Sigmoid colon (tissue), 7 donors: ENCODE measurements around the gene GSTA4. TPM values are rescaled to one million over a fixed set of nuclear protein-coding genes. Genes with fewer than 3 reads are reported as not detected.

Experiments used
- DNase-seq: peaks from one replicate; pipeline ENCODE4 v3.0.0-alpha.2; 2019
- H3K27ac ChIP-seq, 4 donors: fragments of 200-600 bp; sonication (generic); one replicate each; pipeline ENCODE4 v1.5.1; 2016 to 2019; ENCODE audit warnings: mild to moderate bottlenecking in 1 of 4
- H3K27me3 ChIP-seq, 3 donors: fragments of 200-600 bp; sonication (generic); one replicate each; pipeline ENCODE4 v1.5.1; 2019; ENCODE audit warnings: mild to moderate bottlenecking in 1 of 3
- H3K36me3 ChIP-seq, 4 donors: fragments of 200-600 bp; sonication (generic); one replicate each; pipeline ENCODE4 v1.5.1; 2016 to 2019
- H3K4me1 ChIP-seq, 4 donors: fragments of 200-600 bp; sonication (generic); one replicate each; pipeline ENCODE4 v1.5.1; 2017 to 2019
- H3K4me3 ChIP-seq, 4 donors: fragments of 200-600 bp; sonication (generic); one replicate each; pipeline ENCODE4 v1.5.1; 2017 to 2019; ENCODE audit warnings: mild to moderate bottlenecking in 2 of 4, moderate library complexity in 1 of 4
- H3K9me3 ChIP-seq, 4 donors: fragments of 200-600 bp in 3 of 4; sonication (generic) in 3 of 4; one replicate each; pipeline versions ENCODE4 v1.5.1 to v1.6.1; 2013 to 2019
- EP300 ChIP-seq, 4 donors: sonication (generic); formaldehyde crosslinking; IDR thresholded peaks; one replicate each; pipeline ENCODE4 v1.6.1; 2017; ENCODE audit warnings: antibody characterized with exemption in 4 of 4
- POLR2A ChIP-seq, 2 donors: fragments of 450-650 bp; IDR thresholded peaks; one replicate each; pipeline ENCODE4 v1.6.1; 2016; ENCODE audit warnings: antibody characterized with exemption in 2 of 2, mild to moderate bottlenecking in 2 of 2, moderate library complexity in 2 of 2
- POLR2AphosphoS5 ChIP-seq, 4 donors: sonication (generic); formaldehyde crosslinking; IDR thresholded peaks; one replicate each; pipeline ENCODE4 v1.6.1; 2017; ENCODE audit warnings: antibody characterized with exemption in 4 of 4
- WGBS, 2 donors: extraction: QIAGEN DNeasy Blood & Tissue Kit; methylation state at CpG; one replicate each; pipeline ENCODE4 v1.1.7; 2013; 5-methylcytosine and 5-hydroxymethylcytosine counted together
- intact Hi-C: fragments of 100-400 bp; cut with DNase I; formaldehyde crosslinking; loops from one replicate; pipeline ENCODE4 v1.15.1; 2023
- polyA plus RNA-seq, 3 donors: library from polyadenylated mRNA; stranded (reverse); fragments of 200-250 nt; gene quantifications; one replicate each; pipeline ENCODE4 v1.2.3, GENCODE V29; 2013
- total RNA-seq, 4 donors: library from RNA; depleted of rRNA; stranded (reverse); fragments of >200 nt; gene quantifications; one replicate each; pipeline ENCODE4 v1.1.0, GENCODE V29; 2016
- TF ChIP-seq, protein P1 (sequence below), 4 experiments: fragments of 450-650 bp in 3 of 4; fragments of 200-600 bp in 1 of 4; IDR thresholded peaks; one replicate each; pipeline ENCODE4 v1.5.1; 2016 to 2019; ENCODE audit warnings: antibody characterized with exemption in 4 of 4, mild to moderate bottlenecking in 3 of 4, moderate library complexity in 2 of 4
- donor health status: healthy with polysubstance abuse.
- donor health status: Bipolar disorder and iron deficiency.
- donor health status: healthy.

GSTA4 gene
- total and polyA plus RNA-seq, 7 donors, result 15.6 to 37.0 (median 21.0) TPM

DNA sequence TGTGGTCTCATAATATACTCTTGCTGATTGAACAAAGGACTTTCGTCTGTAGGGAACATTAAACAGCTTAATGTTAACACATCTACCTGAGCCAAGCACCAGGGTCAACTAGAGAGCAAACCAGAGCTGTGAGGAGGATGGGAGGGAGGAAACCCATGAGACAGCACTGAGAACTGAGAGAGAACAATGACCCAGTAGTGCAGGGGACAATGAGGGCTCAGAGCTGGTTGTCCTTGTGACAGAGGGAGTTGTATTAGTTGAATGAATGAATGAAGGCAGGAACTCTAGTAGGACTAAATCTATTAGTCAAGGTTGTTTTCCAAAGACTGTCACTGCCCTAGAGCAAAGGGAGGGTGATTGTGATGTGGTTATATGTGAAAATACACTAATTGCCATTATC lies 28.2 kb upstream of the GSTA4 start:
- H3K27me3 ChIP-seq, result no peaks in the 10 kb centered on the region
- no peak overlapping the region for H3K4me3 ChIP-seq
- intact Hi-C loops, result no loop called here
- H3K36me3 ChIP-seq, result peaks cover 0 to 51% (median 11%) of the 10 kb centered on the region in 4 donors
- TF ChIP-seq POLR2A (IDR thresholded peaks at IDR 0.05), result no peak
- no peaks in the 10 kb centered on the region for H3K9me3 ChIP-seq
- H3K4me1 ChIP-seq, result no peaks in the 10 kb centered on the region
- WGBS, 2 donors, result 90 to 92% methylated on average over 1 of the region's 1 CpG
- H3K27ac ChIP-seq, result no peak overlapping the region
- no peak for DNase-seq

DNA sequence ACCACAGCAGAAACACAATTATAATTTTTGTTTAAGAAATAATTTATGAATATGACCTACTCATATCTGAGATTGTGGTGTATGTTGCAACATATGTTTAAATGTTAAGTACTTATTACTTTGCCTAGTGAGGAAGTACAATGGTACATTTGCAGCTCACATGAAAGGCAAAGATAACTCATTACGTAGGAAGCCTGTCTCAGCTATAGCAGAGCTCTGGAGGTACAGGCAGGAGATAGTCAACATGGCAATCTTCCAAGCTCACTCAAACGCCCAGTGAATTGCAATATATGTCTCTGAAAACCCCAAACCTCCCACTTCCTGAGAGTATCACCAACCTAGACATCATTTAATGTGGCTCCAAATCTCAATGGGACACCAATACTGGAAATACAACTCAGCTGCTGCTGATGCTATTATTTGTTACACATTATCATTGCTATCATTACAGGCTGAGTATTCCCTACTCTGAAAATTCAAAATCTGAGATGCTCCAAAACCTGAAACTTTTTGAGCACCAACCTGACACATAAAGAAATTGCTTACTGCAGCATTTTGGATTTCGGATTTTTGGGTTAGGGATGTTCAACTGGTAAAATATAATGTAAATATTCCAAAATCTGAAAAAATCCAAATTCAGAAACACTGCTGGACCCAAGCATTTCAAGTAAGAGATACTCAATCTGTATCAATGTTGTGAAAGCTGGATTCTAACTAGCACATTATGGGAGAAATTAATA lies 25.1 kb upstream of the GSTA4 start:
- H3K4me3 ChIP-seq, result no peak overlapping the region
- H3K36me3 ChIP-seq, result peaks cover 11 to 54% (median 26%) of the 10 kb centered on the region in 4 donors
- TF ChIP-seq, protein P1, sequence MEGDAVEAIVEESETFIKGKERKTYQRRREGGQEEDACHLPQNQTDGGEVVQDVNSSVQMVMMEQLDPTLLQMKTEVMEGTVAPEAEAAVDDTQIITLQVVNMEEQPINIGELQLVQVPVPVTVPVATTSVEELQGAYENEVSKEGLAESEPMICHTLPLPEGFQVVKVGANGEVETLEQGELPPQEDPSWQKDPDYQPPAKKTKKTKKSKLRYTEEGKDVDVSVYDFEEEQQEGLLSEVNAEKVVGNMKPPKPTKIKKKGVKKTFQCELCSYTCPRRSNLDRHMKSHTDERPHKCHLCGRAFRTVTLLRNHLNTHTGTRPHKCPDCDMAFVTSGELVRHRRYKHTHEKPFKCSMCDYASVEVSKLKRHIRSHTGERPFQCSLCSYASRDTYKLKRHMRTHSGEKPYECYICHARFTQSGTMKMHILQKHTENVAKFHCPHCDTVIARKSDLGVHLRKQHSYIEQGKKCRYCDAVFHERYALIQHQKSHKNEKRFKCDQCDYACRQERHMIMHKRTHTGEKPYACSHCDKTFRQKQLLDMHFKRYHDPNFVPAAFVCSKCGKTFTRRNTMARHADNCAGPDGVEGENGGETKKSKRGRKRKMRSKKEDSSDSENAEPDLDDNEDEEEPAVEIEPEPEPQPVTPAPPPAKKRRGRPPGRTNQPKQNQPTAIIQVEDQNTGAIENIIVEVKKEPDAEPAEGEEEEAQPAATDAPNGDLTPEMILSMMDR (IDR thresholded peaks at IDR 0.05), result no peak
- no peak for TF ChIP-seq POLR2A (IDR thresholded peaks at IDR 0.05)
- TF ChIP-seq POLR2AphosphoS5 (IDR thresholded peaks at IDR 0.05), result no peak
- intact Hi-C loops, result no loop called here
- no peak for DNase-seq
- H3K27ac ChIP-seq, result no peak overlapping the region
- no peaks in the 10 kb centered on the region for H3K4me1 ChIP-seq
- H3K9me3 ChIP-seq, result no peaks in the 10 kb centered on the region
- H3K27me3 ChIP-seq, result no peaks in the 10 kb centered on the region
- WGBS, 2 donors, result 63 to 64% methylated on average over 3 of the region's 3 CpGs

DNA sequence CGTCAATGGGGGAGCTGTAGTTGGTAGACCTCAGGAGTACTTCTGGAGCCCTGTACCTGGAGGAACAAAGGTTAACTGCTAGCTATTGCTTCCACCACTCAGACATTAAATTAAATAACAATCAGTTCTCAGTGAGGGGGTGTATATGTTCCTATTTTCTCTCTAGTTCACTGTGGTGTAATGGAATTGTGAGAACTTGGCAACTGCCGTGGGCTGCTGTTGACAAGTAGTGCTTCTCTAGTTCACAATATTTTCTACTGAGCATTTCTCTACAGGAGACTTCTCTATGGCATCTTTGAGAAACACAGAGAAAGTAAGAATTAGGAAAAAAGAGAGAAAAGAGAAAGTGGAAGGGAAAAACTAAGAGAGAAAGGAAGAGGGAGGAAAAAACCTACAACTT lies 23.4 kb upstream of the GSTA4 start:
- WGBS, 2 donors, result 96 to 100% methylated on average over 2 of the region's 2 CpGs
- DNase-seq, result no peak
- Histone ChIP-seq H3K36me3 (peaks cover 16 to 61% (median 33%) of the 10 kb centered on the region in 4 donors), H3K27me3 (no peaks in the 10 kb centered on the region), H3K9me3 (no peaks in the 10 kb centered on the region), H3K27ac (no peak overlapping the region), H3K4me3 (no peak overlapping the region), H3K4me1 (peaks cover 0 to 7% (median 0%) of the 10 kb centered on the region in 4 donors)
- no peak for TF ChIP-seq POLR2A (IDR thresholded peaks at IDR 0.05)
- TF ChIP-seq POLR2AphosphoS5 (IDR thresholded peaks at IDR 0.05), result no peak
- TF ChIP-seq, protein P1 (IDR thresholded peaks at IDR 0.05), result no peak
- no peak for TF ChIP-seq EP300 (IDR thresholded peaks at IDR 0.05)
- intact Hi-C loops, result no loop called here

DNA sequence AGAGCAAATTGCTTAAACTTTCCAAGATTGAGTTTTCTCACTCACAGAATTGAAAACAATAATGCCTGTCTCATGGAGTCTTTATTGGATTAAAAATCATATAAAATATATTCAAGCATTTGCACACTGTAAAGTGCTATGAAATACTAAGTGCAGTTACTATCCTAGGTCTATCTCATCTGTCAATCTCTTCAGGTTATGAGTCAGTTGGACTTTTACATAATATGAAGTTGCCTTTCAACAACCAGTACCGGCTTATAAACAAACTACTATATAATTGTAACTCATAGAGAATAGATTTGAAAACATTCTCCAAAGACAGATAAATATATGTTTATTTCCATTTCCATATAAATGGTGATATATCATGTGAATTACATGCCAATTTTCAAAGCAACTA lies 20.4 kb upstream of the GSTA4 start:
- H3K27me3 ChIP-seq, result no peaks in the 10 kb centered on the region
- peaks cover 36 to 91% (median 62%) of the 10 kb centered on the region in 4 donors for H3K36me3 ChIP-seq
- 97 to 98% methylated on average over 1 of the region's 1 CpG for WGBS, 2 donors
- no peaks in the 10 kb centered on the region for H3K9me3 ChIP-seq
- H3K27ac ChIP-seq, result no peak overlapping the region
- no peak for TF ChIP-seq POLR2AphosphoS5 (IDR thresholded peaks at IDR 0.05)
- no peak for TF ChIP-seq EP300 (IDR thresholded peaks at IDR 0.05)
- TF ChIP-seq, protein P1 (IDR thresholded peaks at IDR 0.05), result no peak
- TF ChIP-seq POLR2A (IDR thresholded peaks at IDR 0.05), result no peak
- intact Hi-C loops, result no loop called here
- peaks cover 0 to 7% (median 0%) of the 10 kb centered on the region in 4 donors for H3K4me1 ChIP-seq
- no peak overlapping the region for H3K4me3 ChIP-seq
- DNase-seq, result no peak

DNA sequence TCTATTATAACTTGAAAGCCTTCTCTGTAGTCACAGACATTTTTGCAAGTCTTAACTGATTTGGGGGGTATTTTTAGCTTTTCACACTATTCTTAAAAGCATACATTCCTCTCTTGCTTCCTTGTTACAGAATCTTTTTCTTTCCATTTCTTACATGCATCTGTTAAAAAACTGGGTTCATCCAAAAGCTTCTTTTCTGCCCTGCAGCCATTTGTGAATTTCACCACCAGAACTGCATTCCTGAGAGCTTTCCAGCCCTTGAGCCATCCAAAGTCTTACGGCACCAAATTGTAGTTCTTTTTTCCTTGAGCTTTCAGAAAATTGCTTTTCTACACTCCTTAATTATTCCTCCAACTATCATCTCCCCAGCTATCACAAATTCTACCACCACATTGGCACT lies 19.7 kb upstream of the GSTA4 start:
- Histone ChIP-seq H3K4me3 (no peak overlapping the region), H3K36me3 (peaks cover 43 to 98% (median 69%) of the 10 kb centered on the region in 4 donors), H3K27ac (no peak overlapping the region), H3K4me1 (peaks cover 0 to 7% (median 0%) of the 10 kb centered on the region in 4 donors), H3K9me3 (no peaks in the 10 kb centered on the region), H3K27me3 (no peaks in the 10 kb centered on the region)
- TF ChIP-seq EP300 (IDR thresholded peaks at IDR 0.05) (no peak), POLR2AphosphoS5 (IDR thresholded peaks at IDR 0.05) (no peak), POLR2A (IDR thresholded peaks at IDR 0.05) (no peak)
- TF ChIP-seq, protein P1 (IDR thresholded peaks at IDR 0.05), result no peak
- DNase-seq, result no peak
- intact Hi-C loops, result no loop called here
- 90 to 92% methylated on average over 1 of the region's 1 CpG for WGBS, 2 donors
